GDM1 (cell line): ENCODE measurements around the gene RALGPS2.

Experiments
- DNase-seq: peaks from one replicate; lab custom pipeline; 2025; lab: John Stamatoyannopoulos, UW

The RALGPS2 gene, protein sequence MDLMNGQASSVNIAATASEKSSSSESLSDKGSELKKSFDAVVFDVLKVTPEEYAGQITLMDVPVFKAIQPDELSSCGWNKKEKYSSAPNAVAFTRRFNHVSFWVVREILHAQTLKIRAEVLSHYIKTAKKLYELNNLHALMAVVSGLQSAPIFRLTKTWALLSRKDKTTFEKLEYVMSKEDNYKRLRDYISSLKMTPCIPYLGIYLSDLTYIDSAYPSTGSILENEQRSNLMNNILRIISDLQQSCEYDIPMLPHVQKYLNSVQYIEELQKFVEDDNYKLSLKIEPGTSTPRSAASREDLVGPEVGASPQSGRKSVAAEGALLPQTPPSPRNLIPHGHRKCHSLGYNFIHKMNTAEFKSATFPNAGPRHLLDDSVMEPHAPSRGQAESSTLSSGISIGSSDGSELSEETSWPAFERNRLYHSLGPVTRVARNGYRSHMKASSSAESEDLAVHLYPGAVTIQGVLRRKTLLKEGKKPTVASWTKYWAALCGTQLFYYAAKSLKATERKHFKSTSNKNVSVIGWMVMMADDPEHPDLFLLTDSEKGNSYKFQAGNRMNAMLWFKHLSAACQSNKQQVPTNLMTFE

GRCh38 chr1:178724728-178725465 is at the start of gene RALGPS2:
RALGPS2 (plus strand) TSS chr1:178725244; CDS start chr1:178776765, 51,521 bp downstream.
- peak; percentile 77 for DNase-seq

GRCh38 chr1:178679237-178679636 is 45.8 kb upstream of the RALGPS2 start:
- DNase-seq, result no peak

DNA sequence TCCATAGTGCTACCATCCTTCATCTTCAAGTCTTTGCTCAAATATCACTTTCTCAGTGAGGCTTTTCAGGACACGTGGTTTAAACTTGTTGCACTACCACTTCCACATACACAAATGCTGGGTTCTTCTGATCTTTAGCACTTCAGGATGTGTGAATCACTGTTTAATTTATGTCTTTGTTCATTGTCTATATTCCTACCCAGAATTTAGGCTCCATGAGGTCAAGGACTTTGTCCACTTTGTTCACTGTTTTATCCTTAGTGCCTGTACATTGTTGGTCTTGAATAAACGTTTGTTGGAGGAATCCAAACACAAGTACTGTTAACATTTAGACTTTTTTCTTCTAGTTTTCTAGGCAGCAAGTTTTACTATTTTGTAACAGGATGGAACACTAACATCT is 42.6 kb upstream of the RALGPS2 start:
- no peak for DNase-seq

DNA sequence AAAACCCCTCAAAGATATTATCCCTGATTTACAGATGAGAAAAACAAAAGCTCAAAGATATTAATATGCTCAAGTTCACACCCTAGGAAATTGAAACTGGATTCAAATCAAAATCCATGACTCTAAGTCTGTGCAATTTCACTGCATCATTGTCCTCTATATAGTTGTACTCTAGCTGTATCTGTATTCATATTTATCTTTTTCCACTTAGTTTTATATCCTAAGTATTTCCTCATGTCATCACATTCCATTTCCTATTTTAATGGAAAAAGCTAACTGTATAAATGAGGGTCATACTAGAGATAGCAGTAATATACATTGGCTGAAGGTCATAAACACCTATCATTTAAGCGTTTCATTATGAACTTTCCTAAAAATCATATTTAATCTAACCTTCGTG is 42.2 kb upstream of the RALGPS2 start:
- DNase-seq, result no peak

GRCh38 chr1:178683291-178683690 is 41.8 kb upstream of the RALGPS2 start:
- DNase-seq, result no peak

DNA sequence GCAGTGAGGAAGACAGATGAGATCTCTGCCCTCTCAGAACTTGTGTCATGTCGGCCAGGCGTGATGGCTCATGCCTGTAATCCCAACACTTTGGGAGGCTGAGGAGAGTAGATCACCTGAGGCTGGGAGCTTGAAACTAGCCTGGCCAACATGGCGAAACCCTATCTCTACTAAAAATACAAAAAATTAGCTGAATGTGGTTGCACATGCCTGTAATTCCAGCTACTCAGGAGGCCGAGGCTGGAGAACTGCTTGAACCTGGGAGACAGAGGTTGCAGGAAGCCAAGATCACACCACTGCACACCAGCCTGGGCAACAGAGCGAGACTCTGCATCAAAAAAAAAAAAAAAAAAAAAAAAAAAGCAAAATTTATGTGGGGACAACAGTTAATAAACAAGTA is 40.9 kb upstream of the RALGPS2 start:
- no peak for DNase-seq

DNA sequence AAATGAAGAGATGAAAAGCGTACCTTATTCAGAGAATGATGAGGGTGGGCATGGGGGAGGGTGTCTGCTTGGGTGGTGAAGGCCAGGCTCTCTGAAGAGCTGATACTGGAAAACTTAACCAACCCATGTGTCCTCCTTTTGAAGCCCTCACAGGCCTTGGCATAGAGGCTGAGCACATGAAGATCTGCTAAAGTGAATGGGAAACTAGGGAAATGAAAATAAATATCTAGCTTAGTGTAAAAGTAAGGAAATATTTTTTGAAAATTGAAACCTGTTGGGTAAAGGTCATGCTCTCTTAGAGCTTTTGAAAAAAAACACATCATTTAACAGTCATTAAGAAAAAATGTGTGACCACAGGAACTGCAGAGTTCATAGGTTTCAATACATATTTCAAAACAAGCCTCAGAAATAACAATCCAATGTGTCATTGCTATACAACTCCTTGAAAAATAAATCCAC is 40.5 kb upstream of the RALGPS2 start:
- DNase-seq, result no peak

DNA sequence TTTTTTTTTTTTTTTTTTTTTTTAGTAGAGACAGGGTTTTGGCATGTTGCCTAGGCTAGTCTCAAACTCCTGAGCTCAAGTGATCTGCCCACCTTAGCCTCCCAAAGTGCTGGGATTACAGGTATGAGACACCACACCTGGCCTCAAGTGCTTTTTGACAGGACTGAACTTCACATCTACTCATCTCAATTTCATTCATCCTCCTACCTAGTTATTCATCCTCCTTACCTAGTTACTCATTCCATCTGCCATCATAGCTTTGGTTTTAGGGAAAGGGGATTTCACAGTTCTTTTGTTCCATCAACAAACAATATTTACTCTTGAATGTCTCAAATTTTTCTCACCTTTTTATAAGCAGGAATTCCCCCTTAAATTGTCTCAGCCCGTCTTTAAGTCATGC is 38.6 kb upstream of the RALGPS2 start:
- no peak for DNase-seq

DNA sequence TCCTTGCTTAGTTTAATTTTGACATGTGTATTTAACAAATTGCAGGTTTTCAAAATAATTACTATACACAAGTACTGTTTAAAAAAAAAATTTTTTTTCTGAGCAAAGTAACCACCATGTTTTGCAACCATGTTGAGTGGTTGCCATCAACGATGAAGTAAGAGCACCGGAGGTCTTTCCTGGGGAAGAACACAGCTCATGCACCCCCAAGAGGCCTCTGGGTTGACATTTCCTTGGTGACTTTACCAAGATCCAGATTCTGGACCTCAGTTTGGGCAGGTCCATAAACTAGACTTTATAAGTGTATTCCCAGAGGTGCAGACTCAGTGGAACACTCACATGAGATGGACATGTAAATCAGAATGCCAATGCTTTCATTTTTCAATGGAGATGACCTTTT is 36.8 kb upstream of the RALGPS2 start:
- no peak for DNase-seq

DNA sequence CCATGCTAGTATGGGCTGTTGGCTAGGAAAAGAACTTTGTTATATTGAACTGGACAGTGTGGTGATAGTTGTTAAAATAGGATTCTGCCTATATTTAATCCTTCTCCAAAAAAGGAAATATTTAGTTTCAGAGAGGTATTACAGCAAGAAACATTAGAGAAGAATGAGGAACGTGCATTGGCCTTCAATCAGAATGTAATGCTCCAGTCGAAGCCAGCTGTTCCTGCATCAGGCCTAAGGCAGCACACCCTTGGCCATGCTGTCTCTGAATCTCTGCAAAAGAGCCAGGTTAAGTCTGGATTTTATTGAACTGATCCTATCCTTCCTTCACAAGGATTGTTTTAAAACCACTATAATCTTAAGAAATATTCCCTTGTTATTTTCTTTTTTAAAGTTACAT is 35.3 kb upstream of the RALGPS2 start:
- DNase-seq, result no peak

GRCh38 chr1:178690496-178690895 is 34.5 kb upstream of the RALGPS2 start:
- DNase-seq, result no peak

DNA sequence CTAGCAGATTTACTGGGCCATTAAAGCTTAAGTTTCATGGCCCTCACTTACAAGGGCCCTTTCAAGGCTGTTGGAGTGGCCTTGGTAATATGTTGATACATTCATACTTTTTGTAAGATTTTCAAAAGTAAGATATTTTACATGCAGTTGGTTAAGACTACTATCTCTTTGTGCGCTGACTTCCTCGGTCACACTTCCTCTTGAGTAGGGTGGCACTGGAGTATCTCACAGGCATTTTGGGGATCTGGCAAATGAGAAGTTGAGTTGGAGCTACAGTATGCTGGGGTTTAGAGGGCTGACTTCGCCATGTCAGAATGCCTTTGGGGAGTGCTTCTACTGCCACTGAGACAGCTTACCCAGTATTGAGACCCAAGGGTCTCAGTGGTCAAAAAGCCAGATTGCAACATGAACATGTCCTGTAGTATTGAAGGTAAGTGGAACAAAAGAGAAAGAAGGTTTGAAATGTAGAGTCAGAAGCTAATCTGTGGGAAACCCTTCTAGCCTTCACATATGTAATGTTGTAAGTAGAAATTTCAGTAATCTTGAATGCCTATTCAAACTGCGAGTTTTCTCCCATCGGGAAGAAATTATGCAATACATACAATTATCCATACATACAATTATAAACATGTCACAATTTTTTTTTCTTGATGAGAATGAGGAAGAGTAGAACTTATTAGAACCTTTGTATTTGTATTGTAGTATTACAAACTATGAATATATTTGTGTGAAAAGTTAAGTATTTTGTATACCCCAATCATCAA is 32.3 kb upstream of the RALGPS2 start:
- no peak for DNase-seq

DNA sequence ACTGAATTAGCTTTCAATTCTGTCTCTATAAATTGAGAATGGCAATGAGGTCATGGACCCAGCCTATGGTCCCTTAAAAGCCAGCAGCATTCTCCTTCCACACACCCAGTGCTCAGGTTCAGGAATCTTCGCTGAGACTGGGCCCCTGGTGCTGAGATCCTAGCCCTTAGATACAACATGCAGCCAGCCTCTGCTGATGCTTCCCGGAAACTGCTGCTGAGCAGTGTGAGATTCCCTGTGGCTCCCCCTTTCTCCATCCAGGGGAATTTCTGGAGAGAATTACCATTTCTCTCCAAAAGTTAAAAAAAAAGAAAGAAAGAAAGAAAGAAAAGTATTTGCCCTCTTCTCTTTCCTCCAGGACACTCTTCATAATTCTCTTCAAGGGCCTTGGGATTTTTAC is 31.7 kb upstream of the RALGPS2 start:
- DNase-seq, result no peak

DNA sequence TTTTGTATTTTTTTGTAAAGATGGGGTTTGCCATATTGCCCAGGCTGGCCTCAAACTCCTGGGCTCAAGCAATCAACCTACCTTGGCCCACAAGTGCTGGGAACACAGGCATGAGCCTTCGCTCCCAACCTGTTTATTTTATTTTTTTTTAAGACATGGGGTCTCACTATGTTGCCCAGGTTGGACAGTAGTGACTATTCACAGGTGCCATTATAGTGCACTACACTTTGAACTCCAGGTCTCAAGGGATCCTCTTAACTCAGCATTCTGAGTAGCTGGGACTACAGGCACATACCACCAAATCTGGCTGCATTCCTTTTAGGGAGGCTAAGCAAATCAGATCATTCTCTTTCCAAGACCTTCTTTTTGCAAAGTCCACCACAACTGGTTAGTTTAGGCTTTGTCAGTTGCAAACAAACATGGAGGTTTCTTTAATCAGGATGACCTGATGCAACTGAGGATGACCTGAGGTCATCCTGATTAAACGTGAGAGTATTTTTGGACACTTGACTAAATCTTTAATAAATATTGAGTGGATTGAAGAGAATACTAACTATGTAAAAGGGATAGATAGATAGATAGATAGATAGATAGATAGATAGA is 30.0 kb upstream of the RALGPS2 start:
- no peak for DNase-seq

GRCh38 chr1:178702146-178702545 is 22.9 kb upstream of the RALGPS2 start:
- DNase-seq, result no peak

- no peak for DNase-seq
Measured at GRCh38 chr1:178704833-178705232, 20.2 kb upstream of the RALGPS2 start.

GRCh38 chr1:178706432-178706831 is 18.6 kb upstream of the RALGPS2 start:
- no peak for DNase-seq

GRCh38 chr1:178713259-178713658 is 11.8 kb upstream of the RALGPS2 start:
- DNase-seq, result no peak

- no peak for DNase-seq
Measured at GRCh38 chr1:178714453-178714852, 10.6 kb upstream of the RALGPS2 start.

GRCh38 chr1:178716111-178716510 is 8.9 kb upstream of the RALGPS2 start:
- DNase-seq, result no peak

- DNase-seq, result no peak
Measured at GRCh38 chr1:178718520-178718919, 6.5 kb upstream of the RALGPS2 start.

- DNase-seq, result no peak
Measured at GRCh38 chr1:178723546-178723945, 1.5 kb upstream of the RALGPS2 start.
